Right lobe of liver (tissue), 4 donors: ENCODE measurements around the gene FAM241B.

Source experiments
- POLR2A ChIP-seq: fragments of 450-650 bp; IDR thresholded peaks from one replicate; pipeline ENCODE4 v1.6.1; 2017; ENCODE audit warnings: antibody characterized with exemption, mild to moderate bottlenecking
- TF ChIP-seq, protein P1 (sequence below), 4 donors: fragments of 200-600 bp in 3 of 4; fragments of 450-650 bp in 1 of 4; IDR thresholded peaks; one replicate each; pipeline versions ENCODE4 v1.5.1 to v1.8.0; 2016 to 2022; ENCODE audit warnings: antibody characterized with exemption in 4 of 4, mild to moderate bottlenecking in 2 of 4
- donor health status: DM: no; HTN: no; CAD: no.
- donor health status: DM: no; HTN: no; CAD: no.
- donor health status: DM: no; HTN: yes; CAD: no.

GRCh38 chr10:69636273-69636575 is 6.2 kb downstream of the FAM241B start:
- no peak for TF ChIP-seq POLR2A
- TF ChIP-seq, protein P1, sequence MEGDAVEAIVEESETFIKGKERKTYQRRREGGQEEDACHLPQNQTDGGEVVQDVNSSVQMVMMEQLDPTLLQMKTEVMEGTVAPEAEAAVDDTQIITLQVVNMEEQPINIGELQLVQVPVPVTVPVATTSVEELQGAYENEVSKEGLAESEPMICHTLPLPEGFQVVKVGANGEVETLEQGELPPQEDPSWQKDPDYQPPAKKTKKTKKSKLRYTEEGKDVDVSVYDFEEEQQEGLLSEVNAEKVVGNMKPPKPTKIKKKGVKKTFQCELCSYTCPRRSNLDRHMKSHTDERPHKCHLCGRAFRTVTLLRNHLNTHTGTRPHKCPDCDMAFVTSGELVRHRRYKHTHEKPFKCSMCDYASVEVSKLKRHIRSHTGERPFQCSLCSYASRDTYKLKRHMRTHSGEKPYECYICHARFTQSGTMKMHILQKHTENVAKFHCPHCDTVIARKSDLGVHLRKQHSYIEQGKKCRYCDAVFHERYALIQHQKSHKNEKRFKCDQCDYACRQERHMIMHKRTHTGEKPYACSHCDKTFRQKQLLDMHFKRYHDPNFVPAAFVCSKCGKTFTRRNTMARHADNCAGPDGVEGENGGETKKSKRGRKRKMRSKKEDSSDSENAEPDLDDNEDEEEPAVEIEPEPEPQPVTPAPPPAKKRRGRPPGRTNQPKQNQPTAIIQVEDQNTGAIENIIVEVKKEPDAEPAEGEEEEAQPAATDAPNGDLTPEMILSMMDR (IDR thresholded peaks at IDR 0.05): no peak
